Mesendoderm (in vitro differentiated cells): ENCODE measurements around the gene RARG.

Experiments
- DNase-seq: peaks from one replicate; pipeline ENCODE4 v3.0.0; 2013
- H2AK5ac ChIP-seq: 2 replicates; pipeline ENCODE4 v1.6.1; 2013; ENCODE audit warnings: low read length, inconsistent platforms
- H2BK120ac ChIP-seq: 2 replicates; pipeline ENCODE4 v1.6.1; 2013; ENCODE audit warnings: low read depth, mild to moderate bottlenecking, low read length, moderate library complexity, mixed read lengths
- H2BK15ac ChIP-seq: replicated peaks from 2 replicates; pipeline ENCODE4 v1.6.1; 2013; ENCODE audit warnings: low read depth, mild to moderate bottlenecking, moderate library complexity
- H2BK5ac ChIP-seq: 2 replicates; pipeline ENCODE4 v1.6.1; 2013; ENCODE audit warnings: low read length, inconsistent platforms
- H3K18ac ChIP-seq: 2 replicates; pipeline ENCODE4 v1.6.1; 2013; ENCODE audit warnings: mild to moderate bottlenecking, low read length, mixed read lengths
- H3K23ac ChIP-seq: one replicate; pipeline ENCODE4 v1.6.1; 2013; ENCODE audit warnings: low read length
- H3K27ac ChIP-seq: 2 replicates; pipeline ENCODE4 v1.5.1; 2013; ENCODE audit warnings: low read depth, mild to moderate bottlenecking, inconsistent platforms, low read length, moderate library complexity
- H3K27me3 ChIP-seq: 2 replicates; pipeline ENCODE4 v1.6.1; 2013; ENCODE audit warnings: low read length, control low read depth, mild to moderate bottlenecking, inconsistent platforms; ENCODE audit not compliant: insufficient read depth, poor library complexity
- H3K36me3 ChIP-seq: 2 replicates; pipeline ENCODE4 v1.6.1; 2013; ENCODE audit warnings: low read length, inconsistent platforms; ENCODE audit not compliant: control insufficient read depth, insufficient read depth
- H3K4ac ChIP-seq: one replicate; pipeline ENCODE4 v1.6.1; 2013; ENCODE audit warnings: low read depth, mild to moderate bottlenecking, low read length, moderate library complexity
- H3K4me1 ChIP-seq: 2 replicates; pipeline ENCODE4 v1.6.1; 2013; ENCODE audit warnings: low read depth, low read length, inconsistent platforms; ENCODE audit not compliant: control insufficient read depth
- H3K4me2 ChIP-seq: 2 replicates; pipeline ENCODE4 v1.6.1; 2013; ENCODE audit warnings: low read length
- H3K4me3 ChIP-seq: 2 replicates; pipeline ENCODE4 v1.5.1; 2013; ENCODE audit warnings: mild to moderate bottlenecking, low read length
- H3K56ac ChIP-seq: one replicate; pipeline ENCODE4 v1.6.1; 2013; ENCODE audit warnings: low read length
- H3K79me1 ChIP-seq: 2 replicates; pipeline ENCODE4 v1.6.1; 2013; ENCODE audit warnings: low read length, inconsistent platforms
- H3K79me2 ChIP-seq: 2 replicates; pipeline ENCODE4 v1.6.1; 2013; ENCODE audit warnings: mild to moderate bottlenecking, low read length; ENCODE audit not compliant: control insufficient read depth, insufficient read depth
- H3K9ac ChIP-seq: 2 replicates; pipeline ENCODE4 v1.6.1; 2013; ENCODE audit warnings: low read length, inconsistent platforms
- H4K5ac ChIP-seq: one replicate; pipeline ENCODE4 v1.6.1; 2013; ENCODE audit warnings: low read length
- H4K8ac ChIP-seq: one replicate; pipeline ENCODE4 v1.6.1; 2013; ENCODE audit warnings: low read depth, mild to moderate bottlenecking, control low read depth, low read length, moderate library complexity
- WGBS: extraction: QIAGEN DNeasy Blood & Tissue Kit; methylation state at CpG from one replicate; pipeline ENCODE4 v1.1.7; 2013; ENCODE audit warnings: low lambda C conversion rate, missing lambda C conversion rate; ENCODE audit not compliant: insufficient coverage; ENCODE audit errors: extremely low coverage; 5-methylcytosine and 5-hydroxymethylcytosine counted together

The RARG gene

DNA sequence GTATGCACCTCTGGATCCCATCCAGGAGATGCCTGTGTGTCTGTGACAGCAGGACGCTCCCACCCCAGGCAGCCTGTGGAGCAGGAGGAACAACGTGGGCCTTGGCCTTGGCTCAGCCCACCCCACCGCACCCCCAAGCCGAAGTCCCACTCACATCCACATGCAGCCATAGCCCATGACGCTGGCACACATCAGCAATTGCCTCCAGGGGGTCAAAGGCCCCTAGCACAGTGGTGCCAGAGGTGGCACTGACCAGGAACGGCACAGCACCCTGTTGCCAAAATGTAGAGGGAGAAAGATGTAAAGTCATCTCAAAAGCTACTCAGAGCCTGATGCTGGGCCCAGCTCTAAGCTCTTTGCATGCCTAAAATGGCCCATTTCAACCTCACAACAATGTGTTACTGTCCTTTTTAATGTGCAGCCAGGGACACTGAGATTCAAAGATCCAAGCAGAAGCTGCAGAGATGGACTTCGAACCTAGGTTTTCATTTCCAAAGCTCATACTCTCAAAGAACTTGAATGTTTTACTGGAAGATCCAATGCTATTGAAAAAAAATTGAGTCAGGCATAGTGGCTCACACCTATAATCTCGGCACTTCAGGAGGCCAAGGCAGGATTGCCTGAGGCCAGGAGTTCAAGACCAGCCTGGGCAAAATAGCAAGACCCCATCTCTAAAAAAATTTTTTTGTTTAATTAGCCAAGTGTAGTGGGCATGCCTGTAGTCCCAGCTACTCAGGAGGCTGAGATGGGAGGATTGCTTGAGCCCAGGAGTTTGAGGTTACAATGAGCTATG, 70.7 kb downstream of the RARG start:
- H3K56ac ChIP-seq, result no peak overlapping the region
- H3K18ac ChIP-seq, result no peak overlapping the region
- H3K23ac ChIP-seq, result no peak overlapping the region
- WGBS, result no CpG with 5 or more reads among the region's 8 CpGs
- H3K27me3 ChIP-seq, result no peaks in the 10 kb centered on the region
- H4K5ac ChIP-seq, result no peak overlapping the region
- no peaks in the 10 kb centered on the region for H3K4me1 ChIP-seq
- no peak overlapping the region for H4K8ac ChIP-seq
- H3K4ac ChIP-seq, result no peak overlapping the region
- no peak overlapping the region for H3K27ac ChIP-seq
- H3K79me1 ChIP-seq, result no peaks in the 10 kb centered on the region
- no peak overlapping the region for H2BK15ac ChIP-seq
- no peaks in the 10 kb centered on the region for H3K36me3 ChIP-seq
- H3K9ac ChIP-seq, result no peak overlapping the region
- no peak overlapping the region for H2BK5ac ChIP-seq
- H3K4me3 ChIP-seq, result no peak overlapping the region
- no peaks in the 10 kb centered on the region for H3K79me2 ChIP-seq
- no peak overlapping the region for H2BK120ac ChIP-seq
- no peak overlapping the region for H2AK5ac ChIP-seq
- no peak overlapping the region for H3K4me2 ChIP-seq
- no peak for DNase-seq

DNA sequence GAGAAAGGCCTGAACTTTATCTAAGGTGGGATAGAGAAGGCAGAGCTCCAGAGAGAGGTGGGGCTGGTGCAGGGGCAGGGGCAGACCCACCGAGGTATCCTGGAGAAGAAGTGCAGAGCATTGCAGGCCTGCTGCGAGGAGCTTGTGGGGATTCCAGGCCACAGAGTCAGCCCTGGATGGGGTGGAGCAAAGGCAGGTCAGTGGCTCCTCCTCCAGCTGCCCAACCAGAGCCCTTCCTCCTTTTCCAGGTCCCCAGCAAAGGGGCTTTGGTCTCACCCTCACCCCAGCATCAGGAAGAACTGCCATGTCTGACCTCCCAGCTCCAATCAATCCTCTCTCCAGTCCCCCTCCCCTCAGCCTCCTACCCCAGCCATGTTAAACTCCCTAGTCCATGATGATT, 71.3 kb downstream of the RARG start:
- Histone ChIP-seq H2BK5ac (no peak overlapping the region), H3K56ac (no peak overlapping the region), H3K79me1 (no peaks in the 10 kb centered on the region), H3K27me3 (no peaks in the 10 kb centered on the region), H3K79me2 (no peaks in the 10 kb centered on the region), H3K27ac (no peak overlapping the region), H3K4me2 (no peak overlapping the region), H2BK15ac (no peak overlapping the region), H2BK120ac (no peak overlapping the region), H4K5ac (no peak overlapping the region), H3K23ac (no peak overlapping the region), H3K9ac (no peak overlapping the region), H3K18ac (no peak overlapping the region), H3K4ac (no peak overlapping the region), H3K36me3 (no peaks in the 10 kb centered on the region), H2AK5ac (no peak overlapping the region), H4K8ac (no peak overlapping the region), H3K4me1 (no peaks in the 10 kb centered on the region), H3K4me3 (no peak overlapping the region)
- WGBS, result no CpG with 5 or more reads among the region's 2 CpGs
- no peak for DNase-seq
